Stimulated activated naive CD4-positive, alpha-beta T cell (primary cell): ENCODE data around the gene TNS3.

Source experiments
- DNase-seq, 6 experiments: peaks; one replicate each; lab custom pipeline; 2025; lab: John Stamatoyannopoulos, UW

The TNS3 gene

GRCh38 chr7:47485640-47486435 lies 96.1 kb downstream of the TNS3 start:
- DNase-seq, result no peak

- DNase-seq, result no peak
These were observed 96.8 kb downstream of the TNS3 start for GRCh38 chr7:47484923-47485639.

GRCh38 chr7:47484457-47484856 lies 97.5 kb downstream of the TNS3 start:
- DNase-seq, result no peak

GRCh38 chr7:47483604-47484273 lies 98.2 kb downstream of the TNS3 start:
- DNase-seq, result no peak

GRCh38 chr7:47482013-47482875 lies 99.7 kb downstream of the TNS3 start:
- DNase-seq, result no peak

GRCh38 chr7:47481541-47482012 lies 100.3 kb downstream of the TNS3 start:
- no peak for DNase-seq

GRCh38 chr7:47480576-47481538 lies 101.1 kb downstream of the TNS3 start:
- DNase-seq, result no peak

- DNase-seq, result no peak
These were observed 101.9 kb downstream of the TNS3 start for GRCh38 chr7:47479821-47480575.

- no peak for DNase-seq
These were observed 102.8 kb downstream of the TNS3 start for GRCh38 chr7:47478926-47479711.

- DNase-seq, result no peak
These were observed 103.9 kb downstream of the TNS3 start for GRCh38 chr7:47478017-47478344.

- DNase-seq, result no peak
These were observed 104.5 kb downstream of the TNS3 start for GRCh38 chr7:47477191-47478016.

- no peak for DNase-seq
These were observed 106.1 kb downstream of the TNS3 start for GRCh38 chr7:47475880-47476227.

GRCh38 chr7:47474937-47475879 lies 106.7 kb downstream of the TNS3 start:
- no peak for DNase-seq

- no peak for DNase-seq
These were observed 107.5 kb downstream of the TNS3 start for GRCh38 chr7:47474211-47474936.

GRCh38 chr7:47473499-47474210 lies 108.3 kb downstream of the TNS3 start:
- no peak for DNase-seq
